Measurements from ENCODE around the gene FAT1.

FAT1 gene

DNA sequence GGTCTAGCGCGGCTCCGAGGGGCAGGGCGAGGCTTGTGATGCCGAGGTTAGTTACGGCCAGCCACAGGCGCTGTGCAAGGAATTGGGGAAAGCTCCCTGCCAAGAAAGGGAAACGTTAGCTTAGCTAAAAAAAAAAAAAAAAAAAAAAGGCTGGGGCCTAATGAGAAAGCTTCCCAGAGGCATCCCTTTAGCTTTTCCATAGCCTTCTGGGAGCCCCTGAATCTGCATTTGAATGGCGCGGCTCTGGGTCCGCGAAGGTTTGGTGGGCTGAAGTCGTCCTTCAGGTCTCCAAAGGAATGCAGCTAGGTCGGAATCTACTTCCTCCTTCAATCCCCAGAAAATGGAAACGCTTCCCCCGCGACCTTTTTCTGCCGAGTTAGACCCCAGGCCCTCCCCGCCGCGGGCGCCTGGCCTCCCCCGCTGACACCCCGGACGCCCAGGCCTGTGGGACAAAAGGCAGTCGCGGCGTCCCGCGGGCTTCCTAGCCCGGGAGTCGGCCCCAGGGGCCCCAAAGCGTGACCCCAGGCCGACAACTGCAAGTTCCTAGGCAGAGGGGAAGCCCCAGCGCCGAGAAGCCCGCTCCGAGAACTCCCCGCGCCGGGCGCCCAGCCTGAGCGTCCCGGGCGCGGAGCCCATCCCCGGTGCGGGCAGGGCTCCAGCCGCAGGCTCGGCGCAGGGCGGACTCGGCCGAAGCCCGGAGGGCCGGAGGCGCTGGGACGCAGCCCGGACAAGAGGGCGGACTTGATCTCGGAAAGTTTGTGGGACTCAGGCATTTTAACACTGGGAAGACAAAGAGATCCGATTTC lies 605 bp upstream of the FAT1 start:
- no peak for DNase-seq

DNA sequence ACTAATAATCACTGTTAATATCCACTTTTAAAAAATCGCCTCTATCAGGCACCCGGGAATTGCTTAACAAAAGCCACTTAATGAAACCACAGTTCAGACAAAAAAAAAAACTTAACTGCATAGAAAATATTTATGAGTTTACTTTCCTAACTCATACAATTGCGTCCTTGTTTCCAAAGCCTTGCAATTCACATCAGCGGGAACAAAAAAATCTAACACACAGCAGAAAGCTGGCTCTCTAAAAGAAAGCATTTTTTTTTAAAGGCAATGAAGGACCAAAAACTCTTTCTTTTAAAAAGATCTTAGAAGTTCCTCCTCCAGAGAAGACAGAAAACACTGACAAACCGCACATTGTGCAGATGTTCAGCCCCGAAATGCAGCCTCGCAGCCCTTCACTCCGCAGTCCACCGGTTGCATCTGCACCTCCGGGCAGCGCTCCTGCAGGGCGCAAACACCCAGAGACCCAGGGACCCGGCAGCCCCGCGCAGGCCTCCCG lies 812 bp downstream of the FAT1 start:
- DNase-seq, result no peak

DNA sequence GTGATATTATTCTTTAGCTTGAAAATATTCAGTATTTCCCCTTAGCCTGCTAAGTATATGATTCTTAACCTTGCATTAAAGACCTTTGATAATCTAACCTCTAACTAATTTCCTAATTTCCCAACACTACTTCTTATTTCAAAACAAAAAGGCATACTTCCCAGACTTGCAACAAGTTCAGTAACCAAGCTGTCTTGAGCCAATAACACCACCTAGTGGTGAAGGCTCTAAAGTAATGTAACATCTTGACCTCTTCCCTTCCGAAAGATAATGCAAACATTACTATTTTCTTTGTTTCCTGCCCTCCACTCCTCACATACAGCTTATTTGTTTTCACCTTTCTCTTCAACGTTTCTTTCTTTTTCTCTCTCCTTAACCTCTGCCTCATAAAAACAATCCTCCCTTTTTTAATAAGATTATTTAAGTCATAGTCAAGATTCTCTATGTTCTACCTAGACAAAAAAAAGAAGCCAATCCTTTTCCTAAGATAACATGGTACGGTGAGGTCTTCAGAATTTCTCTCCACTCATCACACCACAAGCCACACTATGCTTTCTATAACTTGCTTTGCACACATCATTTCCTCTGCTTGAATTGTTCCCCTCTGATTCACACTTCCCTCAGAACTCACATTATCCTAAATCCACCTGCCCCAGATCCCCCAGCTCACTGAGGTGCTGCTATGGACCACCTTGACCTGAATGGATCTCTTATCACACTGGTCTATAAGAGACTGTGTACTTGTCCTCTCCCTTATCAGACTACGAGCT lies 3.5 kb downstream of the FAT1 start:
- DNase-seq, result no peak

DNA sequence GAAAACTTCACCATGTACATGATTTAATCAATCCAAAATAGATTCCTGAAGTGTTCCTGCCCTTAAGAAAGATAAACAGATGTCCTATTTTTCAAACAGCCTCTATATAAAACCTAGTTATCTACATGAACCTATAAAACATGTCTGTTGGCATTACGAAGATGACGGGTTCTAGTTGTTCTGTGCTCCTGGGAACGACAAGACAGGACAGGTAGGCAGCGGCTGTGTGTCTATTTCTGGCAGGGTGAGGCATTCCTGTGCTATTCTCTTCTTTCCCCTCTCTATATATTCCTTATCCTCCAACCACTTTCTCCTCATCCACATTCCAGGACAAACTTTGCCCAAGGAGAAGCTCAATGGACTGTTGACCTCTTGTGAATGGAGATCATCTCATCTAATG lies 6.1 kb downstream of the FAT1 start:
- no peak for DNase-seq

DNA sequence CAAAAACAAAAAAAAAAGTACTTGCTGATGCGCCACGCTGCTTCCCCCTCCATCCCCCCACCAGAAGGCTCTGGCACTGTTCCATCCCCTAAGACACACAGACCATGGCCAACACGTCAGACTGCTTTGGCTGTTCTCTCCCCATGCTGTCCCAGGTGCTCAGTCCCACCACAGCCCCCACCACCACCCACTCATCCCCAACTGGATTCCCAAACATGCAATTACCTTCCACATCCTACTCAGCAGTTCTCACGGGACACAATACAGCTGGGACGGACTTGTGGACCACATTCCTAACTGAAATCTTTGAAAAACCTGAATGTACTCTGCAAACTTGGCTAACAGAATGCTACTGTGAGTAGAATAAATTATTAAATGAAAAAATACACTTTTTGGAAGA lies 8.6 kb downstream of the FAT1 start:
- no peak for DNase-seq

DNA sequence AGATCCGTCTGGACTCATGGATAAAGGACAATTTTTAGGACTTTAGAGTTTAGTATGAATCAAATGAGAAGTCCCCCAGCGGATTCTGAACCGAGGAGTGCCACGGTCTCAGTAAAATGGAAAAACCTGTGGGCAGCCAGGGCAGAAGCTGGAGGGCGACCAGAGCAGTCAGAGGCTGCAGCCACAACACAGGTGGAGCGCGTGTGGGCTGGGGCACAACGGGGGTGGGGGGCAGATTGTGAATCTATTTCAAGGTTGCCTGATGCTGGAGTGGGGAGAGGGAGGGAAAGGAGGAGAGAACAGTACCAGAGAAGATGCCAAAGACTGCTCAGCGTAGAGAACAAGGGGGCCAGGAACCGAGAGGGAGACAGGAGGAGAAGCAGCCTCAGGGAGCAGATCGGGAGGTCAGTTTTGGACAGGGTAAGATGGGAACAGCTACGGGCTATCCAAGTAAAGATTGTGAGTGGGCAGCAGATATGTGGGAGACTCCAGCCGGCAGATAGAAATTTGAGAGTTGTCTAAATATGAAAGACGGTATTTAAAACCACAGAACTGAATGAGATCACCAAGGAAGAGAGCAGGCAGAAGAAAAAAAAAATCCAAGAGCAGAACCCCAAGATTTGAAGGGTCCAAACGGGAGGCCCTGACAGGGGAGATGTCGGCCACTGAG lies 9.5 kb downstream of the FAT1 start:
- no peak for DNase-seq

DNA sequence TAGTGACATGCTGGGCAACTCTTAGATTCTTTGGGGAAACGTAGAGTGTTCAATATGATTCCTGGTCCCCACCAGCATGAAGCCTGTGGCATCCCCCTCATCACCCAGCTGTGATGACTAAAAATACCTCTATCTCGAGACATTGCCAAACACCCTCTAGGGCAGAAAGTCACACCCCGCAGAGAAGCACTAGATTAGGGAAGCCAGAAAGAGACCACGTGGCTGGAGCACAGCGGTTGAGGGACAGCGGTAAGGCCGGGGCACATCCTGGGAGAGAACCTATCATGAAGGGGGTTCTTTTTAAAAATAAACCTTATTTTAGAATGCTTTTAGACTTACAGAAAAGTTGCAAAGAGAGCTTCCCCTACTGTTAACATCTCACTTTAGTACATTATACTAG lies 11.0 kb downstream of the FAT1 start:
- DNase-seq, result no peak

DNA sequence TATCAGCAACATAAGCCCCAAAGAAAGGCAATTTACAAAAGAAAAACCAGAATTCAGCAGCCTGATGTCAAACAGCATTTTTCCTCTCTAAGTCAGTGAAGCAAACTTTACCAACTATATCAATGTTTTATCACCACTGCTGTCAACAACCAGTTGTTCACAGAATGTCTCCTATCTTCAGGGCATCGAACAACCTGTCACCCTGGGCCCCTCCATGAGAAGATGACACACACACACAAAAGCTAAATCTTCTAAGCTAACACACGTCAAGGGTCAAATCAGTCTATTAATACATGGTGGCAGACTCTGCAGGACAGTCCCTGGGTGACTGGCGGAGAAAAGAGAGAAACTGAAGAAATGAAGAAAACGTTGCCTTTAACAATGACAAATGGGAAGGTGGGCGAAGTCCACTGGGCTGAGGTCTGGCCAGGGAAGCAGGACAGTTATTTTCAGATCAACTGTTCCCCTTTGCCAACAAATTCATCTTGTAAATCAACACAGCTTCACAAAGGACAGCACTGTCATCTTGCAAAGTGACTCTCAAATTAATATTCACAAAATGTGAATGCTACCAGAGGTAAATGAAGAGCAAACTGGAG lies 13.0 kb downstream of the FAT1 start:
- no peak for DNase-seq

DNA sequence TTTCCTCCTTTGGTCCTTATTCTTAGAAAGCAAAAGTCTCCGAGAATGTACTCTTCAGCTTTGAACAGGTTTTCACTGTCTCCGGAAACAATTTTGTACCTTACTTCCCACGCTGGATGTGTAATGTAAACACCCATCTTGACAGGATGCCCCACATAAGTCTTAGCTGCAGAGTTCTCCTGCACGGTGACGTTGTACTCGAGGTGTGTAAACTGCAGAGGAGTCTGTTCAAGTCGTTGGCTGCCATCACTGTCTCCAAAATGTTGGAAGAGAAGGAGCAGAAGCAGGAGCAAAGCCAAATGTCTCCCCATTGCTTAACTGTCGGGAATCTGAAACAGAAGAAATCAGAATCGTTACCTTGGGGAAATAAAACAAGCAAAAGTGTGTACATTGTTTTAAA lies 14.1 kb downstream of the FAT1 start:
- DNase-seq, result no peak

DNA sequence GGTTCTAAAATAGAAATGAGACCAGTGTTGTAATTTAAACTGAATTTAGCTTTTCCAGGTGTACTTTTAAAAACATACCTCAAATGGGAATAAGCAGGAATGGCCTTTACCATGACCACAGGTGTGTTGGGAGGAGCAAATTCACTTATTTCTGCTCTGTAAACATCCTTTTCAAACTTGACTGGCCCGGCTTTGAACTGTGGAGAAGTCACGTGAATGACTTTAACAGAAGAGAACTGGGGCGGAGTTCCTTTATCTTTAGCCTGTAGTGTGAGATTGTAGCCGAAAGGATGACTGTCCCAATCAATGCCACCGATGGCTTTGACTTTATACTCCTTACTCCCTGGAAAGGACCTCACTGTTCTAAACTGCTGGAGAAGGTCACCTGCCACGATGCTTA lies 15.1 kb downstream of the FAT1 start:
- DNase-seq, result no peak

DNA sequence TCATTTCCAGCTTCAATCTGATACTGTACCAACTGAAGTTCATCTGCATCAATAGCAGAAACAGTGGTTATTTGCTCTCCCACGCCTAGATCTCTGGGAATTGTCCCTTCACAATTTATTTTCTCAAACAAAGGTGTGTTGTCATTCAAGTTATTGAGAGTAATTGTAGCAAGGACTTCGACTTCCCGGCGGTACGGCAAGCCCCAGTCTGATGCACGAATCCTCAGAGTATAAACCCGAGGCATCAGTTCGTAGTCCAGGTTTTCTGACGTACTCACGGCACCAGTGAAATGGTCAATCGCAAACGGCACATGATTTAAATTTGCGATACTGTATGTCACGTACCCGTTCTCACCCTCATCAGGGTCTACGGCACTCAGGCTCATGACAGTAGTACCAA lies 15.7 kb downstream of the FAT1 start:
- DNase-seq, result no peak

DNA sequence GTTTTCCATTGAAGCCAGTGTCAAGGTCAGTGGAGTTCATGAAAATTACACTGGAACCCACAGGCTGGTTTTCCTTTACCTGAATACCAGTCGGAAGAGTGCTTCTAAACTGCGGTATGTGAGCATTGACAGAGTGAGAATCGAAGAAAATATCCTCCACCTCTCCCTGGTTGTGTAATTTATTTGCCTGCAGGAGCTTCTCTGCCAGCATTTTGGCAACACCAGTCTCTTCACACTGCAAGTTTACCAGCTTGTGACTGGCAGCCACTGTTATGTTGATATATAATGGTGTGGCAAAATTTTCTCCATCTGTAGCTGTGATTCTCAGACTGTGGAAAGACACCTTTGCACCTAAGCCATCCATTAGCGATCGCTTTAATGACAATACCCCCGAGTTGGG lies 16.1 kb downstream of the FAT1 start:
- no peak for DNase-seq

DNA sequence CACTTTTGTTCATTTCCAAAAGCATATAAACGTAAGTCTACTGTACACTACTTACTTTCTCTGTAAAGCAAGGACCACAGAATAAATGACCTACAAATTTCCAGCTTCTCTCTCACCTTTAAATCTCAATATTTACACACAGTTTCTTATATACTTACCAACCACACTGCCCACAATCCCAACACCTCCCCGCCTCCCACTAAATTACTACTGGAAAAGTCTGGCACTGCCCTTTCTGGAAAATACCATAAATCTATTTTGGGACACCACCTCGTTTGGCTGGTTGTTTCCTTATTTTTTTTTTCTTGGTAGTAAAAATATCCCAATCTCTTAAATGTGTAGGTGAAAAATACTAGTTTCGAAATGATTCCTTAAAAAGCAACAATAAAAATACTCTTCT lies 19.6 kb downstream of the FAT1 start:
- no peak for DNase-seq

DNA sequence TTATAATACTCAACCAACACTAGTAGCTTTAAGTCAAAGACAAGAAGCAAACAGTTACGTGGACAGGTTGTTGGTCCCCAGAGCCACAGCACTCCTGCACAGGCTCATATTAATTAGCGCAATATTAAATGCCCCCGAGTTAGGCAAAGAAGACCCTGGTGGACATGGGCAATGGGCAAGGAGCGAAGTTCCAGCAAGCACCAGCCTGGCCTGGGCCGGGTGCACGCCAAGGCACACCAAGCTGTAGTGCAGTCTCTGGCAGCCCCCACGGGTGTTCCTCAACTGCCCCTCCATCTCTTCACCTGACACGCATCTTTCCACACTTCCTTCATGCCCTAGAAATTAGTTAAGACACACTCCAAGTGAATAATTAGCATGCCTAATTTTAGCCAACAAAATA lies 20.1 kb downstream of the FAT1 start:
- no peak for DNase-seq

DNA sequence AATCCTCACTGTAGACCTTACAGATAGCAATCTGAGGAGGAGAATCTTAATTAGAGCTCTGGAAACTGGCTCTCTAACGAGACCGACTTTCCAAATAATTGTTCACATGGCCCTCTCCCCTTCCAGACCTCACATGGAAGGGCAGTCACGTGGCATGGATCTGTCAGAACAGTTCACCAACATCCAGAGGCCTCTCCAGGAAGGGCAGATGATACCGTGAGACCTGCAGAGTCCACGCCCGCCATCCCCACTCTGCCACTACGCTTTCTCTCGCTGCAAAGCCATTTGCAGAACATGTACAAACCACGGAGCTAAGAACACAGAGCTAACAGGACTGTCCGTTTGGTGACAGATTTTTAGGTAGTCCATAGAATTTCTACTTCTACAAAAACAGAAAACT lies 20.7 kb downstream of the FAT1 start:
- no peak for DNase-seq

DNA sequence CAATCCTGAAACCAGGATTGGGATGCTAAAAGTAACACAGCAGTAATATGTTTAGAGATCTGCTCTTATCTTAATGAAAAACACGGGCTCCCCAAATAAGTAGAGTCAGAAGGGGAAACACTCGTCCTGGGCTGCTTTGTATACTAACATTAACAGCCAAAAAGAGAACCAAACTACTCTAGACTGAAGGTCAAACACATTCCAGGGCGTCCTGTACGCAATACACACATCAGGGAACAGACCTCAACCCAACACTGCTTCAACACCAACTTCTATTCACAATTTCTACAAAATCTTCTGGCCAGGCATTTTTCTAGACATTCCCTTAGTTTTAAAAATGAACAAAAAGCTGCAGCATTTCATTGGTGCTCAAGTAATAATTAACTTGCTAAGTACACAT lies 21.4 kb downstream of the FAT1 start:
- no peak for DNase-seq

DNA sequence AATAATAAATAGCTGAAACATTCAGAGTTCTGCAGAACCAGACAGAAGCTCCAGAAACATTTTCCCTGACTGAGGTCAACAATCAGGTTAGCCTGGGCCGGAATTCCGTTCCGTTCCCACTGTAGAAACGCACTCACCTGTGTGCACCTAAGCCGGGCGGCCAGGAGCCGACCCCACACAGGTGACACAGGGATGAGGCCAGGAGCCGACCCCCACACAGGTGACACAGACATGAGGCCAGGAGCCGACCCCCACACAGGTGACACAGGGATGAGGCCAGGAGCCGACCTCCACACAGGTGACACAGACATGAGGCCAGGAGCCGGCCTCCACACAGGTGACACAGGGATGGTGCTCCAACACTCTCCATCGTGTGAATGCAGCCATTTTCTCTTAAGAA lies 21.9 kb downstream of the FAT1 start:
- DNase-seq, result no peak

DNA sequence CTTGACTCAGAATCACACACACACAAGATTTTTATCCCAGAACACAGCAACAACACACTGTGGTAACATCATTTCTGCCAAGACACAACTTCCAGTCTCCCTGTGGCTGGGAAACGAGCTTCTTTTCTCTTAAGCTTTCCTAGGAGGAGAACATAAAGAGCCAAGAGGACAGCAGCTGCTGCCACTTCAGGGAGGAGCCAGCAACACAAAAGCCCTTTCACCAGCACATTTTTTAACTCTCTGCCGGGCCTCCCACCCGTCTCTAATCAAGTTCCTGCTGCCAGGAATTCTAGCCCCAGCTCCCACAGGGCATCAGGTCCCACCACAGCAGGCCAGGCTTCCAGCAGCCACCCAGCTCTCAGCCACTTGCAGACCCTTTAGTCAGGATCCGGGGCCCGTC lies 22.4 kb downstream of the FAT1 start:
- no peak for DNase-seq

DNA sequence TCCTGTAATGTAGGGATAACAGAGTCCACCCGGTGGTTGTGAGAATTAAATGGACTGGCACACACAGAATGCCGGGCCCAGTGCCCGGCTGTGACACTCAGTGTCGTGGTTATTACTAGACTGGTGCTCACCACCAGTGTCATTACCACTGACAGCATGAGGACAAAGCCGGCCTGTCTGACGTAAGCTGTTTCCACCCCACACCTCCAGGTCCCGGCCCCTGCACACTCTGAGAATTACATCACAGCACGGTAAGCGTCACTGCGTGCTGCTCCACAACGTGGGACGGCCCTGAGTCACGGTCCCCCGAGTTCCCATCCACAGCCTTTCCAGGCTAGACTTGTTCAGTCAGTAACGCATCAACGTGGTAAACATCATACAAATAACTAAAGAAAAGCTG lies 22.9 kb downstream of the FAT1 start:
- no peak for DNase-seq

DNA sequence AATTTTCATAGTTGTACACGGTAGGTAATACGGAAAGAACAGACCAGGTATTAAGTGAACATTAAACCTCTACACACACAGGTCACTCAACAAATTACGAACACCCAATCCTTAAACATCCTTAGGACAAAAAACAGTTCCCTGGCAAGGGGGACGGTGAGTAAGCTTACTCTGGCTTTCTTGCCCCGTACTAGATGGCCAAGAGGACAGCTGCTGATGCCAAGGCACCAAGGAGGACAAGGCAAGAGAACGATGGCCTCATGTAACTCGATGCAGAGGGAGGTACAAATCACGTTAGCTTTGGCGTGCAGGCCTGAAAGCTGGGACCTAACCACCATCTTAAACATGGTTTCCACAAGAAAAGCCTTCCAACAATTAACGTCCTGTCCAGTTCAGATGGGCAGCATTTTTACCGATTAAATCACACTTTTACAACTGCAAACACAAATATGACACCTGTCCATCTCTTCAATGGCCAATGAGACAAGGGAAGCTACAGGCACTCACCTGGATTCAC lies 23.7 kb downstream of the FAT1 start:
- DNase-seq, result no peak

DNA sequence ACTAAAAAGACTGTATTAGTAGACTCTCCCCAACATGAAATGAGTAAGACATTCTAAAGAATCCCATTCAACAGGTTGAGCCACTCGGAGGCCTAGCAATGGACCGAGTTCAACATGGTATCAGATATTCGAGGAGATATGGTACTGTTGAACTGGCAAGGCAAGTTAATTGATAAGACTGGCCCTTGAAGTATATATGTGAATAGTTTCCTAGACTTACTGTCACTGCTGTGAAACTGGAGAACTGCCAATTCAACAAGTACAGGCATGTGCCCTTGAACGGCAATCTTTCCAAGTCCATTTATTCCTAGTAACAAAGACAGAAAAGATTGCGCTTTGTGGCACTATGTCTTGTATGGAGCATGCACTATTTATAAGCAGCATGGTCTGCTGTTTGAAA lies 24.4 kb downstream of the FAT1 start:
- no peak for DNase-seq

DNA sequence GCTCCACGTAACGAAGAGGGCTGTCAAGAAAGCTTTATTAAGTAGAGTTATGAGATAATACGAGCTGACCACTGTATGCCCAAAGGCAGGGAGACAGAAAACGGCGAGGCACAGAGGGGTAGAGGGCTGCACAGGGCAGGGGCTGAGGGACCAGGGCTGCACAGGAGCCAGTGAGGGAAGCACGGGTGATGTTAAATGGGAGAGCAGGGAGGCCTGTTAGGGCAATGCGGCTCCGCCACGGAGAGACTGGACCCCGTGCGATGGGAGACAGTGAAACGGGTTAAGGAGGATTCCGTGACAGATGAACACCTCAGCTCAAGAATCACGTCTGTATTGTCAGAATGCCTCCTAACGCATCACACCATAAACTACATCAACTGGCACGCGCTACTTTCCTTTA lies 25.1 kb downstream of the FAT1 start:
- DNase-seq, result no peak

DNA sequence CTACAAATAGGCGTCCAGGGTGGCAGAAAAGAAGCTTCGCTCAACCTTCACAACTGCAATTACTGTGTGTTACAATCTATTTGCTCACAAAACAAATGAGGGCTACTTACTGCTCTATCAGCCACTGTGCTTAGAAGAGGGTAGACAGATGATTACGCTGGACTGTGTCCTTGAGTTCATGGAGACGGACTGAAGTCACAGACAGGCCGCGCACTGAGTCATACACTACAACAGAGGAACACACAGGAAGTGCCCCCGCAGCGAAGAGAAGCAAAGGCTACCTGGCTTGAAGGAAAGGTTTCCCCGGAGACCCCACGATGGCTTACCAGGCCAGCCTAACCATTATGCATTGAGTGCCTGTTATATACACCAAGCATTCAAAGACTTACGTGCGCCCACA lies 25.6 kb downstream of the FAT1 start:
- no peak for DNase-seq

All from COR-L47 (cell line).